ENCODE results near the gene BTG4.

BTG4 gene

DNA sequence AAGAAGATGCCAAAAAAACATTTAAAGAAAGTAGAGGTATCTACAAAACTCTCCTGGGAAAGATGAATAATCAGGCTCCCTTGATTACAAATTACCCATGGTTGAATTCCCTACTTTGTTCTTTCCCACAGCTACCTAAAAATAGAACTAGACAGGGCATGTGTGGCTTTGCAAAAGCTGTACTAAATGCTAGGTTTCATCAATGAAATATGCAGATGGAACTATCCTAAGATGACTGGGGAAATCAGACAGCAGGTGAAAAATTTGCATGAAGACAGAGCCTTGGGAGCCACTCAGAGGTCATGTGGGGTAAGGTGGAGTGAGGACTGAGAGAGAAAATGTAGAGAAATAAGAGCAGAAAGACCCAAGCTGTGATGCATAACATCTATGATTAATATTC lies 43.1 kb upstream of the BTG4 start:
- TF ChIP-seq, protein P1, sequence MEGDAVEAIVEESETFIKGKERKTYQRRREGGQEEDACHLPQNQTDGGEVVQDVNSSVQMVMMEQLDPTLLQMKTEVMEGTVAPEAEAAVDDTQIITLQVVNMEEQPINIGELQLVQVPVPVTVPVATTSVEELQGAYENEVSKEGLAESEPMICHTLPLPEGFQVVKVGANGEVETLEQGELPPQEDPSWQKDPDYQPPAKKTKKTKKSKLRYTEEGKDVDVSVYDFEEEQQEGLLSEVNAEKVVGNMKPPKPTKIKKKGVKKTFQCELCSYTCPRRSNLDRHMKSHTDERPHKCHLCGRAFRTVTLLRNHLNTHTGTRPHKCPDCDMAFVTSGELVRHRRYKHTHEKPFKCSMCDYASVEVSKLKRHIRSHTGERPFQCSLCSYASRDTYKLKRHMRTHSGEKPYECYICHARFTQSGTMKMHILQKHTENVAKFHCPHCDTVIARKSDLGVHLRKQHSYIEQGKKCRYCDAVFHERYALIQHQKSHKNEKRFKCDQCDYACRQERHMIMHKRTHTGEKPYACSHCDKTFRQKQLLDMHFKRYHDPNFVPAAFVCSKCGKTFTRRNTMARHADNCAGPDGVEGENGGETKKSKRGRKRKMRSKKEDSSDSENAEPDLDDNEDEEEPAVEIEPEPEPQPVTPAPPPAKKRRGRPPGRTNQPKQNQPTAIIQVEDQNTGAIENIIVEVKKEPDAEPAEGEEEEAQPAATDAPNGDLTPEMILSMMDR (IDR thresholded peaks at IDR 0.05; ENCODE audit: low read depth, low read length, missing control alignments) = no peak
- H3K4me3 ChIP-seq (replicated peaks; ENCODE audit: low read depth, low read length) = no peak overlapping the region
- no peak for DNase-seq (ENCODE audit: extremely low read depth, low read depth)

DNA sequence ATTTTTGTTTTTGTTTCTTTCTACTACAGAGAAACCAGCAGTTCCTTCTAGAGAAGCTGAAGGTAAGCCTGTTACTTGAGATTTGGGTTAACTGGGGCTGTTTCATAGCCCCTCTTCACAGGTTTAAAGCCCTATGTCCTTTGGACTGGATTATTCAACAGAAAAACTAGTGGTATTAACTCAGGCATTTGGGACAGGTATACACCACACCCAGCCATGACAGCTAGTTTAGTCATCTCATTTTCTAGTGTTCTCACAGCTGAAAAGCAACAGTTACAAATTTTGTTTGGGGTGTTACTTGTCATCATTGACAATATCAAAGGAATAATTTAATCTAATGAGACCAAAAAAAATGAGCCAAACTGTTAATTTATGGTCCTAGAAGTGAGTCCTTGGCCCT lies 42.3 kb upstream of the BTG4 start:
- no peak for DNase-seq (ENCODE audit: extremely low read depth, low read depth)
- TF ChIP-seq, protein P1 (IDR thresholded peaks at IDR 0.05; ENCODE audit: low read depth, low read length, missing control alignments) = no peak
- no peak overlapping the region for H3K4me3 ChIP-seq (replicated peaks; ENCODE audit: low read depth, low read length)

DNA sequence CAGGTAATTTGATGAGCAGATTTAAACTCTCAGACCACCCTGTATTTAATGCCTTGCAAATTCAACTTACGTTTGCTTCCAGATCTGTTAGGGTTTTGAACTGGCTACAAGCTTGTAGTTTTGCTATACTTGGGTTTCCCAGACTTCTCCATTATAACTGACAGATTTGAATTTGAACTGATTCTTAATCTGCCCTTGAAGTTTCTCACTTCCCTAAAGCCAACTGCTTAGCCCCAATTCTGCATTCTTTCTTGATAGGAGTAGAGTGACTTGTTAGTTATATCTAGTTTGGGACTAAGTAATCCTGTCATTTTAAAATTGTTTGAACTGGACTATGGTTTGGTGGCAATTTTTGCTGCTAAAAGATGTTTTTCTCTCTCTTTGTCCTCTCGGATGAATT lies 38.1 kb upstream of the BTG4 start:
- H3K4me3 ChIP-seq (replicated peaks; ENCODE audit: low read depth, low read length) = no peak overlapping the region
- TF ChIP-seq, protein P1 (IDR thresholded peaks at IDR 0.05; ENCODE audit: low read depth, low read length, missing control alignments) = no peak
- DNase-seq (ENCODE audit: extremely low read depth, low read depth) = no peak

DNA sequence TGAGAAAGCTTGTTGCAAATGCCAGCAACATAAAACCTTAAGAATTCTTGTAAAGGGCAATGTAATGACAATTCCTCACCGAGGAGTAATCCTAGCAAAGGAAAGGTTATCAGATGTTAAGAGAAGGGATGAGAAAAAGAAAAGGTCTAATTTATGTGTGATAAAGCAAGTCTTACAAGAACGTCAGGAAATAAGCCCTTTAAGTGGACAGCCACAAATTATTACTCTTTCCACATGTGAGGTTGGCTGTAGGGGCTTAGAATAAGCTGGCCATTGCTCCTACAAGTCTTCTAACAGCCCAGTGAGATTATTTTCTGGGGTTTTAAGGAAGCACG lies 37.6 kb upstream of the BTG4 start:
- TF ChIP-seq, protein P1 (IDR thresholded peaks at IDR 0.05; ENCODE audit: low read depth, low read length, missing control alignments) = no peak
- no peak for DNase-seq (ENCODE audit: extremely low read depth, low read depth)
- H3K4me3 ChIP-seq (replicated peaks; ENCODE audit: low read depth, low read length) = no peak overlapping the region

DNA sequence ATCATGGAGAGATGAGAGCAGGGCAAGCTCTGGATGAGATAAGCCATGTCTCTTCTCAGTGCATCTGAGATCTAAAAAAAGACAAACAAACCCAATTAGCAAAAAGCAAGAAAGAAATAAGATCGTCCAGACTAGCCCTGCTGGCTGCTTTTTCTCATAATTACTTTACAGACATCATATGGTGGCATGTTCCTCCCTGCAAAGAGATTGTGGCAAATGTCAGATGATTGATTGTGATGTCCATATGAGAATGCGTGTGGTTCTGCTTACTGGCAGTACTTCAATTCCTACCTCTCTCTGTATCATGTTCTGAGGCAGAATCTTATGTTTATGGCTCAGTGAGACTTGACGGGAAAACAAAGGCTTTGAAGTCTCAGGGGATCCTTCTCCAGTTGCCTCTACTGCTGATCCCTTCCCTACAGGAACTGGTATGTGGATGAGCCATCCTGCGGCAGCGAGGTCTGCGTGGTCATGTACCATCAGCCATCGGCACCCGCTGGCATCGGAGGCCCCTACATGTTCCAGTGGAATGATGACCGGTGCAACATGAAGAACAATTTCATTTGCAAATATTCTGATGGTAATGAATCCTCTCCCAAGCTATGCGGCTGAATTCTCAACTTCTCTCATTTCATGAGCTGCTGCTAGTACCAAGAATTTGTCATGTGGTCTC lies 37.1 kb upstream of the BTG4 start:
- DNase-seq (ENCODE audit: extremely low read depth, low read depth) = no peak
- TF ChIP-seq, protein P1 (IDR thresholded peaks at IDR 0.05; ENCODE audit: low read depth, low read length, missing control alignments) = no peak
- no peak overlapping the region for H3K4me3 ChIP-seq (replicated peaks; ENCODE audit: low read depth, low read length)

GRCh38 chr11:111548525-111548924 lies 36.3 kb upstream of the BTG4 start:
- TF ChIP-seq, protein P1 (IDR thresholded peaks at IDR 0.05; ENCODE audit: low read depth, low read length, missing control alignments) = no peak
- H3K4me3 ChIP-seq (replicated peaks; ENCODE audit: low read depth, low read length) = no peak overlapping the region
- DNase-seq (ENCODE audit: extremely low read depth, low read depth) = no peak

Data from HFF-Myc (cell line).